A673 (cell line): ENCODE measurements around the gene SAC3D1. TPM values are rescaled to one million over a fixed set of nuclear protein-coding genes. Genes with fewer than 3 reads are reported as not detected.

Experiments used
- BruUV-seq: library from RNA; stranded (reverse); fragments of 400-500 nt; replicated peaks from 2 replicates; lab custom pipeline; 2021; lab: Mats Ljungman, UMichigan
- CTCF ChIA-PET: fragments of 300-600 bp; sonication (Branson Sonifier 250); formaldehyde crosslinking; loops from one replicate; lab custom pipeline; 2022; ENCODE audit warnings: antibody characterized with exemption; lab: Charles Lee
- POLR2A ChIA-PET: fragments of 300-600 bp; sonication (Branson Sonifier 250); formaldehyde crosslinking; loops from one replicate; lab custom pipeline; 2022; ENCODE audit warnings: antibody characterized with exemption; ENCODE audit not compliant: low non-redundant PET; lab: Charles Lee
- DNase-seq: peaks from one replicate; pipeline ENCODE4 v3.0.0-alpha.2; 2015; ENCODE audit warnings: low spot score
- H3K27ac ChIP-seq: fragments of 200-600 bp; sonication (generic); 2 replicates; pipeline ENCODE4 v1.5.1; 2016; ENCODE audit warnings: mixed run types, low read depth, mild to moderate bottlenecking, mixed read lengths, antibody characterized with exemption, low read length; ENCODE audit not compliant: poor library complexity, severe bottlenecking
- H3K27me3 ChIP-seq: fragments of 200-600 bp; sonication (generic); replicated peaks from 2 replicates; pipeline ENCODE4 v1.6.1; 2017; ENCODE audit warnings: mixed run types, low read depth, mild to moderate bottlenecking, mixed read lengths, antibody characterized with exemption, low read length; ENCODE audit not compliant: insufficient read depth, poor library complexity
- H3K36me3 ChIP-seq: fragments of 200-600 bp; sonication (generic); 2 replicates; pipeline ENCODE4 v1.6.1; 2016; ENCODE audit warnings: mixed run types, mild to moderate bottlenecking, mixed read lengths, antibody characterized with exemption, low read length; ENCODE audit not compliant: insufficient read depth, poor library complexity, severe bottlenecking
- H3K4me1 ChIP-seq: fragments of 200-600 bp; sonication (generic); 2 replicates; pipeline ENCODE4 v1.6.1; 2017; ENCODE audit warnings: mixed run types, mild to moderate bottlenecking, mixed read lengths, antibody characterized with exemption, low read length; ENCODE audit not compliant: insufficient read depth, poor library complexity, severe bottlenecking
- H3K4me3 ChIP-seq: fragments of 200-600 bp; sonication (generic); 2 replicates; pipeline ENCODE4 v1.5.1; 2016; ENCODE audit warnings: low read depth, mixed run types, mild to moderate bottlenecking, mixed read lengths, low read length; ENCODE audit not compliant: poor library complexity, severe bottlenecking
- H3K9me3 ChIP-seq: fragments of 200-600 bp; sonication (generic); 2 replicates; pipeline ENCODE4 v1.6.1; 2016; ENCODE audit warnings: mixed run types, low read depth, mild to moderate bottlenecking, mixed read lengths, antibody characterized with exemption, low read length; ENCODE audit not compliant: poor library complexity, severe bottlenecking
- EZH2 ChIP-seq: fragments of 200-600 bp; sonication (generic); IDR thresholded peaks from 2 replicates; pipeline ENCODE4 v1.6.1; 2017; ENCODE audit warnings: borderline replicate concordance, low read depth, mild to moderate bottlenecking, mixed read lengths, antibody characterized with exemption, low read length; ENCODE audit not compliant: poor library complexity, severe bottlenecking
- intact Hi-C: fragments of 100-400 bp; cut with micrococcal nuclease; formaldehyde crosslinking; loops from one replicate; pipeline ENCODE4 v1.10.0; 2022; ENCODE audit not compliant: unreplicated experiment
- microRNA-seq: library from miRNA; unstranded; fragments of <30 nt; microRNA quantifications from one replicate; pipeline ENCODE4 v1.2.0, GENCODE V29; 2021
- total RNA-seq: library from RNA; stranded (reverse); gene quantifications from 2 replicates; pipeline ENCODE4 v1.2.3, GENCODE V29; 2021
- TF ChIP-seq, protein P1 (sequence below): fragments of 300-800, 200-600 bp; sonication (generic); conservative IDR thresholded peaks from 2 replicates; pipeline ENCODE4 v1.5.1; 2017; ENCODE audit warnings: low read depth, mild to moderate bottlenecking, antibody characterized with exemption, low read length, moderate library complexity, mixed read lengths

The SAC3D1 gene
- total RNA-seq, 1 experiment from 2014 or later, result 43.9 TPM

DNA sequence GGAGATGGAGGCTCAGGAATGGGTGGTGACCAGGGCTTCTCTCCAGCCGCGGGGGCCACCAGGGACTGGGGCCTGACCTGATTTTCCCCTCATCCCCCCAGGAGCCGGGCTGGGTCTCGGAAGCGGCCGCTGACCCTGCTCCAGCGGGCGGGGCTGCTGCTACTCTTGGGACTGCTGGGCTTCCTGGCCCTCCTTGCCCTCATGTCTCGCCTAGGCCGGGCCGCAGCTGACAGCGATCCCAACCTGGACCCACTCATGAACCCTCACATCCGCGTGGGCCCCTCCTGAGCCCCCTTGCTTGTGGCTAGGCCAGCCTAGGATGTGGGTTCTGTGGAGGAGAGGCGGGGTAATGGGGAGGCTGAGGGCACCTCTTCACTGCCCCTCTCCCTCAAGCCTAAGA is 46.8 kb downstream of the SAC3D1 start:
- H3K4me3 ChIP-seq, result no peak overlapping the region
- H3K27me3 ChIP-seq, result no peaks in the 10 kb centered on the region
- BruUV-seq, result no TSS peak
- no peak for TF ChIP-seq EZH2
- TF ChIP-seq, protein P1, sequence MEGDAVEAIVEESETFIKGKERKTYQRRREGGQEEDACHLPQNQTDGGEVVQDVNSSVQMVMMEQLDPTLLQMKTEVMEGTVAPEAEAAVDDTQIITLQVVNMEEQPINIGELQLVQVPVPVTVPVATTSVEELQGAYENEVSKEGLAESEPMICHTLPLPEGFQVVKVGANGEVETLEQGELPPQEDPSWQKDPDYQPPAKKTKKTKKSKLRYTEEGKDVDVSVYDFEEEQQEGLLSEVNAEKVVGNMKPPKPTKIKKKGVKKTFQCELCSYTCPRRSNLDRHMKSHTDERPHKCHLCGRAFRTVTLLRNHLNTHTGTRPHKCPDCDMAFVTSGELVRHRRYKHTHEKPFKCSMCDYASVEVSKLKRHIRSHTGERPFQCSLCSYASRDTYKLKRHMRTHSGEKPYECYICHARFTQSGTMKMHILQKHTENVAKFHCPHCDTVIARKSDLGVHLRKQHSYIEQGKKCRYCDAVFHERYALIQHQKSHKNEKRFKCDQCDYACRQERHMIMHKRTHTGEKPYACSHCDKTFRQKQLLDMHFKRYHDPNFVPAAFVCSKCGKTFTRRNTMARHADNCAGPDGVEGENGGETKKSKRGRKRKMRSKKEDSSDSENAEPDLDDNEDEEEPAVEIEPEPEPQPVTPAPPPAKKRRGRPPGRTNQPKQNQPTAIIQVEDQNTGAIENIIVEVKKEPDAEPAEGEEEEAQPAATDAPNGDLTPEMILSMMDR, result no peak
- no peaks in the 10 kb centered on the region for H3K9me3 ChIP-seq
- no peak overlapping the region for H3K27ac ChIP-seq
- POLR2A ChIA-PET, result no interaction called here
- no peak for DNase-seq
- intact Hi-C loops, result no loop called here
- CTCF ChIA-PET, result no interaction called here
- peaks cover 3% of the 10 kb centered on the region for H3K4me1 ChIP-seq
- H3K36me3 ChIP-seq, result peaks cover 11% of the 10 kb centered on the region

DNA sequence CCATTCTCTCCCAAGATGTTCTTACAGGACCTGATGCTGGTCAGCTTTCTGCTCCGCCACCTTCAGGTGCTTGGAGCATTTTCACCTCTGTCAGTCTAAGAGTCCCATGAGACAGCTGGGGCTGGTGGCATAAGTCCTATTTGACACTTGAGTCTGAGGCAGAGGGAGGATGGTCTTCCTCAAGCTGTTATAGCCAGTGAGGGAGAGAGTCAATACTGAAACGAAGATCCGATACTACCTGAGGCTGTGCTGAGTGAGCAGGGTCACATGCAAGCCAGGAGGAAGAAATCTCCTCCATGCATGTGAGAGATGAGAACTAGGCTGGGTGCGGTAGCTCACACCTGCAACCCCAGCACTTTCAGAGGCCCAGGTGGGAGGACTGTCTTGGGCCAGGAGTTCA is 48.6 kb downstream of the SAC3D1 start:
- ChIA-PET POLR2A (no interaction called here), CTCF (no interaction called here)
- intact Hi-C loops, result no loop called here
- Histone ChIP-seq H3K27me3 (no peaks in the 10 kb centered on the region), H3K4me1 (no peaks in the 10 kb centered on the region), H3K36me3 (peaks cover 7% of the 10 kb centered on the region), H3K9me3 (no peaks in the 10 kb centered on the region), H3K4me3 (no peak overlapping the region), H3K27ac (no peak overlapping the region)
- no TSS peak for BruUV-seq
- DNase-seq, result no peak
- no peak for TF ChIP-seq EZH2
- TF ChIP-seq, protein P1, result no peak

DNA sequence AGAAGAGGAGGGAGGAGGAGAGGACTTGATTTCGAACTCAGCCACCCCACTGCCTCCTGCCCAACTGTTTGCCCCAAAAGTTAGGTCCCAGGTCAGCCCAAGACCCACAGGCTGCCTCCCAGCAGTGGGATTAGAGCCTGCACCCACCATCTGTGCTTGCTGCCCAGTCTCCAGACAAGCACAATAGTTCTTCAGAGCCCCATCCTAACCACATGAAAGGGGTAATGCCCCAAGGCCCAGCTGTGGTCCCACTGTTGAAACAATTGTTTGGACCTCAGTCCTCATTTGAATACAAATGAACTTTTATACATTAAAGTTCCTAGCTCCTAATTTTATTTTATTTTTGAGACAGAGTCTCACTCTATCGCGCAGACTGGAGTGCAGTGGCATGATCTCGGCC is 49.6 kb downstream of the SAC3D1 start:
- intact Hi-C loops, result no loop called here
- DNase-seq, result no peak
- POLR2A ChIA-PET, result no interaction called here

More for the DNA sequence above, 49.6 kb downstream of the SAC3D1 start:
- no peak overlapping the region for H3K4me3 ChIP-seq
- BruUV-seq, result no TSS peak
- TF ChIP-seq, protein P1, result no peak
- TF ChIP-seq EZH2, result no peak
- no peaks in the 10 kb centered on the region for H3K27me3 ChIP-seq
- CTCF ChIA-PET, result no interaction called here
- H3K4me1 ChIP-seq, result no peaks in the 10 kb centered on the region
- H3K36me3 ChIP-seq, result peaks cover 7% of the 10 kb centered on the region
- H3K9me3 ChIP-seq, result no peaks in the 10 kb centered on the region
- no peak overlapping the region for H3K27ac ChIP-seq

Small RNAs within 50 kb of the gene (microRNA-seq; reads per million reads assigned to microRNA genes)
- 1.9 reads per million for gene MIR6879

Other genes with a start within 250 kb of the SAC3D1 start
- gene MAP4K2, start 238.0 kb upstream of the SAC3D1 start, total RNA-seq, result 46.5 and 50.5 TPM in 2 replicates
- 45.7 and 49.2 TPM in 2 replicates for gene MEN1, start 230.7 kb upstream of the SAC3D1 start, total RNA-seq
- gene CDC42BPG, start 196.6 kb upstream of the SAC3D1 start, total RNA-seq, result 4.6 and 6.6 TPM in 2 replicates
- gene EHD1, start 162.6 kb upstream of the SAC3D1 start, total RNA-seq, result 53.3 and 63.1 TPM in 2 replicates
- 28.6 and 29.6 TPM in 2 replicates for gene ATG2A, start 124.0 kb upstream of the SAC3D1 start, total RNA-seq
- gene PPP2R5B, start 116.5 kb upstream of the SAC3D1 start, total RNA-seq, result 16.1 and 17.2 TPM in 2 replicates
- gene GPHA2, start 105.3 kb upstream of the SAC3D1 start, total RNA-seq, result not detected in 2 replicates
- not detected in 2 replicates for gene MAJIN, start 69.1 kb upstream of the SAC3D1 start, total RNA-seq
- not detected in 2 replicates for gene BATF2, start 44.2 kb upstream of the SAC3D1 start, total RNA-seq
- gene ARL2, start 27.1 kb upstream of the SAC3D1 start, total RNA-seq, result 98.9 and 110 TPM in 2 replicates
- gene SNX15, start 13.8 kb upstream of the SAC3D1 start, total RNA-seq, result 28.3 and 34.7 TPM in 2 replicates
- 0.50 TPM in 1 of 2 replicates, not detected in the other for gene NAALADL1, start 17.3 kb downstream of the SAC3D1 start, total RNA-seq
- gene CDCA5, start 42.8 kb downstream of the SAC3D1 start, total RNA-seq, result 109 and 119 TPM in 2 replicates
- gene ZFPL1, start 43.0 kb downstream of the SAC3D1 start, total RNA-seq, result 45.9 and 46.6 TPM in 2 replicates
- 125 and 140 TPM in 2 replicates for gene VPS51, start 55.0 kb downstream of the SAC3D1 start, total RNA-seq
- 37.8 and 50.5 TPM in 2 replicates for gene TM7SF2, start 70.7 kb downstream of the SAC3D1 start, total RNA-seq
- 22.3 and 27.4 TPM in 2 replicates for gene ZNHIT2, start 76.5 kb downstream of the SAC3D1 start, total RNA-seq
- gene FAU, start 80.9 kb downstream of the SAC3D1 start, total RNA-seq, result 920 and 956 TPM in 2 replicates
- 90.2 and 91.0 TPM in 2 replicates for gene MRPL49, start 81.1 kb downstream of the SAC3D1 start, total RNA-seq
- 47.6 and 48.5 TPM in 2 replicates for gene SYVN1, start 93.3 kb downstream of the SAC3D1 start, total RNA-seq
- not detected in 2 replicates for gene SPDYC, start 129.0 kb downstream of the SAC3D1 start, total RNA-seq
- 79.9 and 91.9 TPM in 2 replicates for gene CAPN1, start 140.7 kb downstream of the SAC3D1 start, total RNA-seq
- gene POLA2, start 220.8 kb downstream of the SAC3D1 start, total RNA-seq, result 92.4 TPM in 2 replicates